Tibial nerve (tissue), 4 donors: ENCODE data around the gene PCDHGB6.

Experiments used
- CTCF ChIP-seq, 5 experiments: fragments of 200-600 bp in 3 of 5; fragments of 450-650 bp in 2 of 5; sonication (generic) in 3 of 5; IDR thresholded peaks; one replicate each; pipeline ENCODE4 v1.5.1; 2016 to 2019; ENCODE audit warnings: antibody characterized with exemption in 5 of 5, mild to moderate bottlenecking in 3 of 5, moderate library complexity in 2 of 5
- EP300 ChIP-seq, 2 donors: sonication (generic); formaldehyde crosslinking; IDR thresholded peaks; one replicate each; pipeline ENCODE4 v1.6.1; 2017; ENCODE audit warnings: antibody characterized with exemption in 2 of 2, mild to moderate bottlenecking in 1 of 2

GRCh38 chr5:141403387-141403786, 4.4 kb upstream of the PCDHGB6 start:
- TF ChIP-seq CTCF (IDR thresholded peaks at IDR 0.05): no peak
- TF ChIP-seq EP300 (IDR thresholded peaks at IDR 0.05): no peak
